ENCODE data around the gene WNK1.

DNA sequence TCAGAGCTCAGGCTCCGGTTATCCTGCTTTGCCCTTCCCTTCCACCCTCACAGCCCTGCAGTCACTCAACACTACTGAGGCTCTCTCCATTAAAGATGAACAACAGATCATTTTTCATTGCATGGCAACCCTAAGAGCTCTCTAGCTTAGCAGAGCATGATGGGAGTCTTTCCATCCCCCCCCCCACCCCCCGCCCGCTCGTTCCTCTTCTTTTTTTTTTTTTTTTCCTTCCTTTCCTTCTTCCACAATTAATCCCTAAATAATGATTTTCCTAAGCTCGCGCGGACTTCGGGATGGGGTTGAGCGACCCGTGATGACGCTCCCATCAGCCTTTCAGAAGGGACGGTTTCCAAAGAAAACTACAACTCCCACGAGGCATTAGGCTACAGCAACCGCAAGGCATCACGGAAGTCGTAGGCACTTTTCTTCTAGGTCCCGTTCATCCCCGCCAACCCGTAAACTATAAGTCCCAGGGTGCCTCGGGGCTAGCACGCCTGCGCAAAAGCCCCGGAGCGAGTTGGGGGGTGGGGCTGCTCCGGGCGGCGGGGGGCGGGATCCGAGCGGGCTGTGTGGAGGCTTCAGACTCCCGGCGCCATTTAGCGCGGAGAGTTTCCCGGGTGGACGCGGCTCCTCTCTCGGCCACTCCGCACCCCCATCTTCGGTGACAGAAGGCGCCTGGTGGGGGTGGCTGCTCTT lies at the start of gene WNK1:
- TF ChIP-seq POLR2AphosphoS5 (IDR thresholded peaks at IDR 0.05; ENCODE audit: low read depth, low read length) (peak; percentile 92), POLR2A (IDR thresholded peaks at IDR 0.05; ENCODE audit: low read depth, low read length) (peak; percentile 92), TAF1 (IDR thresholded peaks at IDR 0.05; ENCODE audit: borderline replicate concordance, low read depth, low read length) (peak; percentile 93)
